ENCODE measurements around the gene DMD. TPM values are rescaled to one million over a fixed set of nuclear protein-coding genes. Genes with fewer than 3 reads are reported as not detected.
"Not testable (repeated sequence)": the region's sequence is repeated elsewhere in the genome, so short reads cannot be mapped to it uniquely, and the experiment has no call there.

The DMD gene
- total RNA-seq, 1 donor from 2014 or later: 0.64 TPM

DNA sequence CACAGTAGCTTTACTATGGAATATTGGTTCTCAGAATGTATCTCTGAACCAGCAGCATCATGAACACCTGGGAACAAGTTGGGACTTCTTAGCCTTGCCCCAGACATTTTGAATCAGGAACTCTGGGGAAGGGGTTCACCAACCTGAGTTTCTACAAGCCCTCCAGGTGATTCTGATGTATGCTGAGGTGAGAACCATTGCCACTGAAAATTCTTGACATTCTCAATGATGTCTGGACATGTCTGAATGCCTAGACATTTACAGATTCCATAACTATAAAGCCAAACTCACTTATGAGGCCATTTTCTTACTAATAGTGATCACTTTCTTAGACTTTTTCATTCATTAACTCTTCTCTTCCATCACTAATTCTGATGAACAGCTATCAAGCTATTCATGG lies 1750.1 kb downstream of the DMD start:
- intact Hi-C loops (cut with micrococcal nuclease): no loop called here

DNA sequence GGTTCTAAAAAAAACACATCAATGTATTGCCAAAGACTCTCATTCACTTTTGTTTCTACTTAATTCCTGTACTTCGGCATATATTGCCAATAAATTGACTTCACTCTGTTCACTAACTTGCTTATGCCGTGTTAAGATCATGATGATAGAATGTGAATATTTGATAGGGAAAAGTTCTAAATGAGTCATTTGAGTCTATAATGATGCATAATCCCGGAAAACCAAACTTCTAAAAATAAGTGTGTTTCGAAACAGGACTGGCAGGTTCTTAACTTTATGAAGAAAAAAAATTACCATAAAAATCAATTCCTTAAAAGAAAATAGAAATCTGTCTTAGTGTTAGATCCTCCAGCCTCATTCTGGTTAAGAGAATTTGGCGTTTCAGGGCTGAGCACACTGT lies 1752.0 kb downstream of the DMD start:
- intact Hi-C loops (cut with micrococcal nuclease): no loop called here

DNA sequence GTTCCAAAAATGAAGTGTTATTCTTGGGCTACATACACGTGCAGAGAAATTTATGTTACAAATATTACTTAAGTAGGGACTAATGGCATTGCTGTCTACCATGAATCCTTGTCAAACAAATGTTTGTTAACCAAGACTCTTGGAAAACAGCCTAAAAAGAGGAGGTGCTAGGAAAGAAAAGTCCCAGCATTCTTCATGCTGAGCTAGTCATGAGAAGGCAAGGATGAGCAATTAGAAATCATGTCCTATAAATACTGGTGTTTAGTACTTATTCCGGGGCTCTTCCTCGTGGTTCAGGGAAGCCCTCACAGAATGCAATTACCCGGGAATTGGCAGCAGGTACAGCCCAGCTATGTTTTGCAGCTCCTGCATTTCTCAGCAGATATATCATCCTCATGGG lies 1761.4 kb downstream of the DMD start:
- intact Hi-C loops (cut with micrococcal nuclease): no loop called here

DNA sequence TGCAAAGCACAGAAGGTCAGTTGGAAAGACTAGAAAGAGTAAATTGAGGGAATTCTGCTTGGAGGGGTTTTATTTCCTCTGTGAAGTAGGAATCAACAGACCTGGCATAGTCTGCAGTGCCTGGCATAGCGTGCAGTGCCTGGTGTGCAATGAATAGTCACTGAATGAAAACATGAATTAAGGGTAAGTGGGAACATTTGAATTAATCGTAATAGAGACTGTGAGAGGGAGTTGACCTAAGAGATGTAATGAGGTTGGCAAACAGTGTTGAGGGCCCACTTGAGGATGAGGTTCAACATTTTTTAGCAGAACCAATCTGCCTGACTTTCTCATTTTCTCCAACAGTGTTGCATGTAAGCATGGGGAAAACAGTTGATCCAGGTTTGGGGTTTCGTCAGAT lies 1762.3 kb downstream of the DMD start:
- intact Hi-C loops (cut with micrococcal nuclease): no loop called here

DNA sequence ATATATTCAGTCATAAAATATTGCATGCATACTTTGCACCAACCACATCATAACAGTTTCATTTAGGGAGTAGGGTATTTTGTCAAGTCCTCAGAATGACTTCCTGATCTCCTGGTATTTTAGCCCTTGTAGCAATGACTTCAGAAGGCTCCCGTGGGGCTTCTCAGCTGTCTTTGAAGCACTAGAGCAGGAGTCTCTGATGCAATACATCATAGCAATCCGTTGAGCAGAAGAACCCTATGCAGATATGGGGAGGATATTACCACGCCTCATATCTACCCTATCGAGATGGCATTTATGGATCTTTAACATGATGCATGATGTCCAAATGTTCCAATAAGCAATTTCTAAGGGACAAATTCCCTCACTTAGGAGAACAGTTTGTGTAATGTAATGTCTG lies 1765.8 kb downstream of the DMD start:
- intact Hi-C loops (cut with micrococcal nuclease): no loop called here

DNA sequence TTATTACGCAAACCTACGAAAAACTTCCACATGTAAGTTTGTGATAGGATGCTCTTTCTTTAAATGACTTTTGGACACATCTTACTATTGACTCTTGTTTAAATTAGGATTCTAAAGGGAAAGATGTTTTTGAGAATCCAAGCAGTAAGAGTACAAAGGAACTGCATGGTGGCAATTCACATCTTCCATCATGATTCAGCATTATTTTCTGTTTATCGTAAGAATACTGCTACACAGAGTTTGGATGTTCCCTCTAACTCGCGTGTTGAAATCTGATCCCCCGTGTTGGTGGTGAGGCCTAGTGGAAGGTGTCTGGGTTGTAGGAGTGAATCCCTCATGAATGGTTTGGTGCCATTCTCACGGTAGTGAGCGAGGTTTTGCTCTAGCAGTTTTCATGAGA lies 1767.7 kb downstream of the DMD start:
- intact Hi-C loops (cut with micrococcal nuclease): no loop called here

DNA sequence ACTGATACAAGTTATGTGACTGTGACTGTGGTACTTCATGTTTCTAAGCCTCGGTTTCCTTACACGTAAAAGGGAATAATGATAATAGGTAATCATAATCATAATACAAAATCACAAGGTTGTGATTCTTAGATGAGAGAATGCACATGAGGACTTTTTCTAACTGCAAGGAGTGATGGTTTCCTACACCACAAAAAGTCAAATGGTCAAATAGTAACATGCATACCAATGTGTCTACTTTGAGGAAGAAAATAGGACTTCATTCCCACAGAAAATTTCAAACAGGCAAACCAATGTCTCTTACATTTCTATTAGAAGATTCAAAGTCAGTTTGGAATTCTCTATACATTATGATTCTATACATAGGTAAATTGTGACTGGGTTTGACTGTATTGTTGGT lies 1770.8 kb downstream of the DMD start:
- intact Hi-C loops (cut with micrococcal nuclease): no loop called here

DNA sequence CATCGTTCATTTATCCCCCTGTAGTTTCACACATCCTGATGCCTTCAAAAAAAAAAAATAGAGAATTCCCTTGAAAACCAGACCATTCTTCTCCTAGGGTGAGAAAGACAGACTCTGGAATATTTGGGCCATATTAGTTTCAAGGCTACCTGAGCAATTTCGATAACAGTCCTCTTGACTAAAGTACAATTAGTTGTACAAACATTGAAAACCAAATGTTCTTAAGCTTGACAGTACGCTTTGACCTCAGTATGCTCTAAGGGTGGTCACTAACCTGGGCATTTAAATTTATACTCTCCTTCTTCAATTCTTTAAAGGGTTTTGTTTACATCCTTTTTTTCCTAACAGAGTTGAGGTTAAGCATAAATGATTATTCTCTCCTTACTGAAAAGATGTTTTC lies 1774.9 kb downstream of the DMD start:
- intact Hi-C loops (cut with micrococcal nuclease): no loop called here

DNA sequence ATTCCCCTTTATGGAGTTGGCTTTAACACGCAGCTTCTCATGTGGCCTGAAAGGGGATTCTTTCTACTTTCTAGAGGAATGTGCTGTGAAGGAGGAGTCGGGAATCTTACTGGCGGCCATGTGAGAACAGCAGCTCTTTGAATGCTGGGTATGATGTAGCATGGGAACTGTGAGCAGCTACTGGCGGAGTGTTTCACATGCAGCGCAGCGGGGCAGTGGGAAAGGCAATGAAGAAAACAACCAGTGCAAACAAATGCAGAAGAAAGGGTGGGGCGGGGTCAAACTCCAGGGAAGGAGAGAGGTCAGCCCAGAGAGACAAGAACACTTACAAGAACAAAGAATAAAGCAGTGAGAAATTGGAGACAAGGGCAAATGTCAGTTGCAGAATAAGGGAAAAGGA lies 1775.8 kb downstream of the DMD start:
- intact Hi-C loops (cut with micrococcal nuclease): no loop called here

DNA sequence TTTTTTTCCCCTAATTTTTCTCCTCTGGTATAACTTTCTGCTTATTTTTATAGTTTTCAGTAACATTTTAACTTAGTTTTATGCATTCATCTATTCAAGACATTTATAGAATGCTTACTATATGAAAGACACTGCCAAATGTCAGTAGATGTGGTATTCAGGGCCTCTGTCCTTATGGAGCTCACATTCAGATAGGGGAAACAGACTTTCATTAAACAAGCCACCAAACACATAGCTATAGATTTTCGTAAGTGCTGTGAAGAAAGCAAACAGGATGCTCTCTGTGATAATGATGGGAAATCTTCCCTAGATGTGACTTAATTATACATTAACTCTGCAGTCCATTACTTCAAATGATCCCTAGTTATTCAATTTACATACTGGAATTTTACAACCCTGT lies 1777.5 kb downstream of the DMD start:
- intact Hi-C loops (cut with micrococcal nuclease): no loop called here

DNA sequence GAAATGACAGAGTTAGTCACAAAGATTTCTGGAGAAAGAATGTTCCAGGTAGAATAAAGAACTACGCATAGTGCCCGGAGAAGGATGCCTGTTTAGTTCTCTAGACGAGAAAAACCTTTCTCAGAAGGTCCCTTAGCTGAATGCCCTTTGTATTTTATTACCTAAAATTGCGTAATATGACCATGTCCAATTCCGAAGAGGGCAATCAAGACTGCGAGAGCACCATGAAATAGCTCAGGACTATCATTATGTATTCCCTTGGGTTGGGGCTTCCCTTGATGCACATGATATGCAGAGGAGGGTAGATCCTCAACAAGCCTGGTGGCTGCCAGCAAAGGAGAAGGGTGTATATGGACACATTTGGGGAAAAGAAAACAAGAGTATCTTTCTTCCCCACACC lies 1781.4 kb downstream of the DMD start:
- intact Hi-C loops (cut with micrococcal nuclease): loop anchor here (10.0 kb wide), 1 partner anchor 395 kb away; no protein-coding TSS in a partner anchor

DNA sequence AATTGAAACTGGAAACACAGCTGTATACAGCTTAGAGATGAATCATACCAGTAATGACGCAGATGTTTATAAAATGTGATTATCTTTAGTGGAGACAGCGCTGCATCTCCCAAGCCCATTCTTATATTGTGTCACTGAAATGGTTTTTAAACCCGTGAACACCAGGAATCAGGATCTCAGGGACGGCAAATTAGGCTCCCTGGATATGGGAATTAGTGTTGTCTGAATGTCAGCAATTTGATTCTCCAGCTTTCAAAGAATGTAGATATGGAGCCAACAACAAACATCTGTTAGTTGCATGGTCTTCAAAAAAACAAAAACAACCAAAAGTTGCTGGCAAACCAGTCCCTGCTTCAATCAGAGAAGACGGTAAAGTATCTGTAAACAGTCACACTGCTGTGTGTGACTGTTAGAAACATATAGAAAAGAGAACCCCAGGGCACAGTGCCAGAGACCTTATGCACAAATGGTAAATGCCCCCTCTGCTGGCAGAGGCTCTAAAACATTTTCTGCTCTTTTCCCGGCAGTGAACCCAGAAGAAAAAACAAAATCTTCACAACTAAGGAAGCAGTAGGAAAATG lies 1787.7 kb downstream of the DMD start:
- intact Hi-C loops (cut with micrococcal nuclease): loop anchor here (10.0 kb wide), 1 partner anchor 389 kb away; no protein-coding TSS in a partner anchor

DNA sequence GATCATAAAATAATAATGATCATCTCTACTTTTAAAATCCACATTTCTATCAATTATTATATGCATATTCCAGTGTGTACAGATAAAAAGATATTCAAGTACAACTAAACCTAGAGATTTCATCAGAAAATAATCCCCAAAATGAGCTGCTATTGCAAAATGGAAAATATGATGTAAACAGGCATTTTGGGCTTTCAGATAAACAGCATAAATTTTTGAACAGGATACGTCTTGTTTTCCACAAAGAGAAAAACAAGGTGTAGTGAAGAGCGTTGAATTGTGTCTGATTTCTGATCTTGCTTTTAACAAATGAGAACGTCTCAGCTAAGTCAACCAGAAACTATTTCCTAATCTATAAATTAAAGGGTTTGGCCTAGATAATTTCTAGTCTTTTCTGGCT lies 1789.9 kb downstream of the DMD start:
- intact Hi-C loops (cut with micrococcal nuclease): loop anchor here (10.0 kb wide), 1 partner anchor 387 kb away; no protein-coding TSS in a partner anchor

DNA sequence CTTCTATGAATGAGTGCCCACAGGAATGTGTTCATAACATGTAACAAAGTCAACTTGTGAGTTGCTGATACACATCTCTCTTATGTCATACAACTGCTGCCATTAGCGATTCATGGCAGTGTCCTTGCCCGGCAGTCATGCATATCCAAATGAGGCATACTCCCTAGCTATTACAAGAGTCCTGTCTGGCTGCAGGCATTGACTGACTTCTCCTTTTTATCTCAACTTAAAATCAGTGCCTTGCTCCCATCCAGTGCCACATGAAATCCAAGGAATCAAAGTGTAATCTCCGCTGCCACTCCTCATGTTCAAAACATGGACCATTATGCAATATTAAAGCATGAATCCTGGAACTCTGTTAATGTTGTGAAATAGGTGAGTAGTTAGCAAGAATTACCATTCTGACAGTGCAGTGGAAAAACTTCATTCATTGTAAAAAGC lies 1790.6 kb downstream of the DMD start:
- intact Hi-C loops (cut with micrococcal nuclease): loop anchor here (10.0 kb wide), 1 partner anchor 386 kb away; no protein-coding TSS in a partner anchor

DNA sequence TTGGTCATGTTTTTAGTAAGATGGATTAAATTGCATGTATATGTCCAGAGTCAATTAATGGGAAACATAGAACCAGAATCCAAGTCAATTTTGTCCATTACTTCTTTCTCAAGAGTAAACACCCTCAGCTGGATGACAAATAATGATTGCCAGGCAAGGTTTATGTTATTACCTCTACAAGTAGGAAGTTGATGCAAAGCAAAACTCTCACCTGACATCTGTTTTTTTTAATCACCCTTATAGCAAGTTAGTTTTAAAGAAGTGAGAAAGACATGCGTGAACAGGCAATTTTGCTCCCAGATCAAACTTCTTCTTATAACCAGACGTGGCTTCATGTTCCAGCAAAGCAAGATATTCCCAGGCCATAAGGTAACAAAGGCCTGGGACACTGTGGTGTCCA lies 1791.0 kb downstream of the DMD start:
- intact Hi-C loops (cut with micrococcal nuclease): loop anchor here (10.0 kb wide), 1 partner anchor 386 kb away; no protein-coding TSS in a partner anchor

DNA sequence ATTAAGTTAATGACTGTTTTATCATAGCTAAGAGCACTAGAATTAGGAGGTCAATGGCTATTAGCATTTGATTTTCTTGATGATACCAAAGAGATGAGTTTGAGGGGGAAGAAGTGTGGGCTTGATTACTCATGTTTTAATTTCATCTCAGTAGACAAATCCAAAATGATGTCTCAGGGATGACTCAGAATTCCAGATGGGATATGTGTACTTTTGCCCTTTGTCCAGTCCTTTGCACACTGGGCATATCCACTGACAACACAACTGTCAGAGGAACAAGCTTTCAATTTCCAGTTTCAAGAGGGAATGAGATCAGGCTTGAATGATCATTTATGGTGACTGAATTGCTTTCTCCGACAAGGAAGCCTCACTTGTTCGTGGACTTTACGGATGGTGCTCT lies 1814.2 kb downstream of the DMD start:
- intact Hi-C loops (cut with micrococcal nuclease): no loop called here

DNA sequence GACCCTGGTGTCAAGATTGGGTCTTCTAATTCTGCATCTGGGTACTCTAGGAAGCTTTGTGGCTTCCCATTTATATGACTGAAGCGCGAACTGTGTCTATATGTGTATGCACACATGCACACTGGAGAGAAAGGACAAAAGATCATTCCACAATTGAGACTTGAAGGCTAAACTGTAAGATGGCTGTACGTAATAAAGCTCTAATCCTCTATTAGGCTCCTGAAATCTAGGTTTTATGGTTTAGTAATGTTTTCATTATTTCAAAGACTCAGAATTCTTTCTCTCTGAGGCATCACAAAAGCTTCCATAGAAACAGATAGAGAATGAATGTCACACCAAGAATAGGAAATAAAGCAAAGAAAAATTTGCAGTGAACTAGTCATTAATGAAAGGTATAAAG lies 1818.8 kb downstream of the DMD start:
- intact Hi-C loops (cut with micrococcal nuclease): no loop called here

DNA sequence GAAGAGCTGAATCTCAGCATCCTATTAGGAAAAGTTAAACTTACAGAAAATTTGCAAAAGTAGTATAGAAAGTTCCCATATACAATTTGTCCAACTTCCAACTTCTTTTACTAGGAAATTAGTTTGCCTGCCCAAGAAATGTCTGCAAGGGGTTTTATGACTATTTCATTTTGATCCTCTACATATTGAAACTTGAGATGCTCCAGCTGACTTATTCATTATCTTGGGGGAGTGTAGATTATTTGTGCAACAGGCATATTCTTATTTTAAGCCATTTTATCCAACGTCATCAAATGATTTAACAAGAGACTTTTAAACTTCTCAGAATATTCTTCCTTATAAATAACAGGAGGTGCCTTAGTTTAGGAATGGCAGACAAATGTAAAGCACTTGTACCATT lies 1822.4 kb downstream of the DMD start:
- intact Hi-C loops (cut with micrococcal nuclease): no loop called here

DNA sequence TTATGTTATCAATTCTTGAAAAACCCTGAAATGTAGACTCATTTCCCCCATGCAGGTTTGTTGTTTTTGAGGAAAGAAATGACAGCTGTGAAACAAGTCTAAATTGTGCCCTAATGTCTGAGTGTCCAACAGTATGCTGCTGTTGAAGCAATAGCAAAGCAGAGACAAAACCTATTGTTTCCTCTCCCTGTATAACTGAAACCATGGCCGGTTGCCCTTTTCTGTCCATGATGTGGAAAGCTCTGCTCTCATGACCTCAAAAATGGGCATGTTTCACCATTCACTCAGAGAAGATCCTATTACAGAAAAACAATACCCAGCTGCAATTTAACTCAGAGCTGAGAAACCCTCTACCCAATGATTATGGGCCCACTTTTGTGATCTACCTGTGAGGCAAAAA lies 1826.9 kb downstream of the DMD start:
- intact Hi-C loops (cut with micrococcal nuclease): no loop called here

DNA sequence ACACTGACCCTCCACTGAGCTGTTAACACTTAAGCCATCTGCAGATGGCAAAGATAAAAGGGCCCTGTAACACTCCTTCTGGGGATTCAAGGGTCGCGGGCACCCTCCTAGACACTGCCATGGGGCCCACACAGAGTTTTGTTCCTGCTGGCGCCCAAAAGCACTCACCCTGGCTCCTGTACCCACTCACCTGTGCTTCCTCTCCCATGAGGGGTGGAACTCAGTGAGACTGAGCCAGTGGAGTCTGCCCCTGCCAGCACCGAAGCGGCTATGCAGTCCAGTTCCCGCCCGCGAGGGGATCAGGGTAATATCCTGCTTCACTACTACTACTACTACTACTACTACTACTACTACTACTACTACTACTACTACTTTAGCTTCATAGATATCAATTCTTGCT lies 1827.4 kb downstream of the DMD start:
- intact Hi-C loops (cut with micrococcal nuclease): no loop called here

DNA sequence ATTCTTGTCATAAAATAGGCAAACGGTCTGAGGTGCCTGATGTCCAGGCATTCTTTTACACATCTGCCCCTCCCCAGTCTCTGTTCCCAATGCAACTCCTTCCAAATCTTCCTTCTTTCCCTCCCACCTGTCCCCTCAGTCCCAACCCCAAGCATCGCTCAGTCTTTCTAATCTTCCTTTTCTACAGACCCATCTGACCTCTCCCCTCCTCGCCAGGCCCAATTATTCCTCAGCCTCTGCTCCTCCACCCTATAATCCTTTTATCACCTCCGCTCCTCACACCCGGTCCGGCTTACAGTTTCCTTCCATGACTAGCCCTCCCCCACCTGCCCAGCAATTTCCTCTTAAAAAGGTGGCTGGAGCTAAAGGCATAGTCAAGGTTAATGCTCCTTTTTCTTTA lies 1832.4 kb downstream of the DMD start:
- intact Hi-C loops (cut with micrococcal nuclease): not testable (repeated sequence)

DNA sequence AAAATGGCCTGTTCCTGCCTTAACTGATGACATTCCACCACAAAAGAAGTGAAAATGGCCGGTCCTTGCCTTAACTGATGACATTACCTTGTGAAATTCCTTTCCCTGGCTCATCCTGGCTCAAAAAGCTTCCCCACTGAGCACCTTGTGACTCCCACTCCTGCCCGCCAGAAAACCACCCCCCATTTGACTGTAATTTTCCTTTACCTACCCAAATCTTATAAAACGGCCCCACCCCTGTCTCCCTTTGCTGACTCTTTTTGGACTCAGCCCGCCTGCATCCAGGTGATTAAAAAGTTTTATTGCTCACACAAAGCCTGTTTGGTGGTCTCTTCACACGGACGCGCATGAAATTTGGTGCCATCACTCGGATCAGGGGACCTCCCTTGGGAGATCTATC lies 1833.5 kb downstream of the DMD start:
- intact Hi-C loops (cut with micrococcal nuclease): not testable (repeated sequence)

DNA sequence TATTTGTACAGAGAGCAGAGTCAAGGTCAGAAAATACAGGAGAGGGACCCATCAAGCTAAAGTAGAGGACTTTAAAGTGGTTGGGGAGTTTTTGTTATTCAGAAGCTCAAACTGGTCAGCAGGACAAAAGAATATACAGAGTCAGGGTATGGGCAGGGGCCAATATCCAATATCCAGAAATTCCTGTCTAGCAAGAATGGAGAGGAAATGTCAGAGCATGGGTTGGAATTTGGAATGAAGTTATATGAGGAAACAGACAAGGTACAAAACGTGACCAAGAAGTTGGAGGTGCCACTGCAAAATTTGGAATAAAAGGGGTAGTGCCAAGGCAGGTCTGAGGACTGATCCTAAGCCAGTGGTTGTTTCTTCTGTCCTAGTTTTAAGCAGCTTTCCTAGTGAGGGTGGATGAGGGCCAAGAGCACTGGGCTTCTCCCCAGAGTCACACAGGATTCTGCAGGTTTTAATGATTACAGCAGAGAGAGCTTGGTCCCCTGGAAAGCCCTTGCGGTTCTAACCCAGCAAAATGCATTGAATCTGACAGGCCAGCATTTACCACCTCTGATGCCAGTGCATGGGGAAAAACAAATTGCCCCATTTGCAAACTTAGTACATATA lies 1834.8 kb downstream of the DMD start:
- intact Hi-C loops (cut with micrococcal nuclease): no loop called here
